ENCODE results near the gene ANXA8. TPM values are rescaled to one million over a fixed set of nuclear protein-coding genes. Genes with fewer than 3 reads are reported as not detected.
"Not testable (repeated sequence)": the region's sequence is repeated elsewhere in the genome, so short reads cannot be mapped to it uniquely, and the experiment has no call there.

ANXA8 gene
- total RNA-seq, 2 donors from 2014 or later, result not detected

DNA sequence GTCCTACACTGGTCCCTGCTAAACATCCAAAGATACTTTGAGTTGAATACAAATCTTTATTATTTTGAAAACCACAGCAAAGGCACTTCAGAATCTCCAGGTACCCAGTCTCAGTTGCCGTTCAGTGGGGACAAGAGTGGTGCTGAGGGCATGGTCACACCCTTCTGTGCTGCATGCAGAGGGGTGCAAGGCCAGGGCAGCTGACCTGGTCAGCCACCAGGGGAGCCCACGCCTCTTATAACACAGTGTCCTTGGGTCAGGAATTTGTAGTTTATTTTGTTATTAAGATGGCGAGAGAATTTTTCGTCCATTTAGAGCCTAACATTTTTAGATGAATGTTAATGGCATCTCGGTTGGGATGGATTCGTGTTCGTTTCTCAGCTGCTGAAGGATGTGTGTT is 16.0 kb downstream of the ANXA8 start:
- intact Hi-C loops (cut with DNase I, micrococcal nuclease); ATAC-seq; DNase-seq: not testable (repeated sequence)

DNA sequence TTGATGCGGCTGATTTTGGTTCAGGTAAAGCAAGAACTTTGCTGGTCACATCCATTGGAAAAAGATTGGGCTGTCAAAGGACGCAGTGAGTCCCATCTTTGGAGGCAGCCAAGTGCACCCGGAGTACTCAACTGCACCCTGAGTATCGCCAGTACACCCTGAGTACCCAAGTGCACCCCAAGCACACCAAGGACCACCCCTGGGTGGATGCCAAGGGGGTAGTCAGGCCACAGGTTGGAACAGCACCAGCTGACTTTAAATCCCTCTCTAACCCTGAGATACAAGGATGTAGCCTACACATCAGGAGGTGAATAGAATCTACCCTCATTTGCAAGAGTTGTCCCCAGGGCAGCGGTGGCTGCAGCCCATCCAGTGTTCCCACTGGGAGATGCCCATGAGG is 16.5 kb downstream of the ANXA8 start:
- ATAC-seq; DNase-seq; intact Hi-C loops (cut with DNase I, micrococcal nuclease): not testable (repeated sequence)

DNA sequence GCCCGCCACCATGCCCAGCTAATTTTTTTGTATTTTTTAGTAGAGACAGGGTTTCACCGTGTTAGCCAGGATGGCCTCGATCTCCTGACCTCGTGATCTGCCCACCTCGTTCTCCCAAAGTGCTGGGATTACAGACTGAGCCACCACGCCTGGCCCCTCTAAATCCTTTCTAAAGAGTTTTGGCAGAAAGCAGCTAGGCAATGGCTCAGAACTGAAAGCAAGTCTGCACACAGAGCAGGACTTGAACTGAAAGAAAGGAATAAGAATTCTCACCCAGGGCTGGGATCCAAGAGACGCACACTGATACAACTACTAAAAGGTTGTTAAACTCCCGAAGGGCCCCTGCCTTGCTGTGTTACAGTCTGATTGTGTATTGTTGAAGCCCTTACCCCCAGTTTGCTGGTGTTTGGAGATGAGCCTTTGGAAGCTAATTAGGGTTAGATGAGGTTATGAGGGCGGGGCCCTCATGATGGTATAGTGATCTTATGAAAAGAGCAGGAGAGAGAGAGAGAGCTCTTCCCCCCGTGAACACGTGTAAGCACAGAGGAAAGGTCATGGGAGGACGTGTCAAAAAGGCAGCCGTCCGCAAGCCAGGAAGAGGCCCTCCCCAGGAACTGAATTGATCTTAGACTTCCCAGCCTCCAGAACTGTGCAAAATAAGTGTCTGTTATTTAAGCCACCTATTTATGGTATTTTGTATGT is 18.5 kb downstream of the ANXA8 start:
- DNase-seq; ATAC-seq; intact Hi-C loops (cut with DNase I, micrococcal nuclease): not testable (repeated sequence)

DNA sequence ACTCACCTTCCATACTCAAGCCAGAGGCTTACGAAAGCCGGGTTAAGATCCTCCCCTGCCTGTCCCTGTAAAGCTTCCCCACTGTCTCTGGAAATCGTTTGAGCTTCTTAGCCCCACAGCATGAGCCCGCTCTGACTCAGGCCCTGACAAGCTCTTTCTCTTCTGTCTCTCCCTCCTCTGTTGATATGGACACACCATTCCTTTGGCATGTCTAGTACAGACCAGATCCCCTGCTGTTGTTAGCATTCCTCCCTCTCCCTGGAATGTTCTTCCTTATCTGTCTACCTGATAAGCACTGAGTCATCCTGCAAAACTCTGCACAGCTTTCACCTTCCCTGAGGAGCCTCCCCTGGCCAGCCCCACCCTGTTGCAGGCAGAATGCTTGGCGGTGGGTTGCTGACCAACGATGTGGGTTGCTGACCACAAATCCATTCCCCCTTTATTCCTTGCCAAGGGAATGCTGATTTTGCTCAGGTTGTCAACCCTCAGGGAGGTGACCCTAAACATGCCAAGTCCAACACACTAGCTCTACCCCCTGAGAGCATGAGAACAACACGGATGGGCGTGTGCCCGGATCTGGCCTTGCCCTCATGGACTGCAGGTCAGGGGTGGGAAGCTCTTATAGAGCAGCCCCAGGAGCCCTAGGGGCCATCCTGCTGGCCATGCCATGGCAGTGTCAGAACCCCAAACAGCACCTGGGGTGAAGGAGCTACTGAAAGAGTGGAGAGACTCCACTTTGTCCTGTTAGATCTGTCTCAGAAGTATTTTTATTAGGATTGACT is 21.1 kb downstream of the ANXA8 start:
- intact Hi-C loops (cut with DNase I, micrococcal nuclease), result not testable (repeated sequence)

DNA sequence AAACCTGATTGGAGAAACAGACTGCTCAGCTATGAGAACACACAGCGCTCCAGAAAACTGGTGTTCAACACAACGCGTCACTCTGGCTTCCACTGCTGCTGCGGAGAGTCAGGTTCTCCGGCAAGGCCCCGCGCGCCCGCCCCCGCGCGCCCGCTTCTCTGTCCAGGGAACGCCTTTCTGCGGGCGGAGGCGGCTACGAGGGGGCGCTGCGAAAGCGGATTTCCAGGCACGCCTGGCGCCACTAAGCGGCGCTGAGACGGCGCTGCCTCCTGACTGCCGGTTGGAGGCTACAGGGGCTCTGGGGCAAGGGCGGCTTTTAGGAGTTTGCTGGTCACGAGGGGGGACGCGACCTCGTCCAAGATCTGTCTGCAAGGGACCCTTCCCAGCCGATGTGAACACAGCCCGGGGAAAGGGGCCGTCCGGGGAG is 22.6 kb downstream of the ANXA8 start:
- peak; percentile 80 for ATAC-seq

More for the DNA sequence above, 21.1 kb downstream of the ANXA8 start:
- not testable (repeated sequence) for DNase-seq
- ATAC-seq, result peak; percentile 86

DNA sequence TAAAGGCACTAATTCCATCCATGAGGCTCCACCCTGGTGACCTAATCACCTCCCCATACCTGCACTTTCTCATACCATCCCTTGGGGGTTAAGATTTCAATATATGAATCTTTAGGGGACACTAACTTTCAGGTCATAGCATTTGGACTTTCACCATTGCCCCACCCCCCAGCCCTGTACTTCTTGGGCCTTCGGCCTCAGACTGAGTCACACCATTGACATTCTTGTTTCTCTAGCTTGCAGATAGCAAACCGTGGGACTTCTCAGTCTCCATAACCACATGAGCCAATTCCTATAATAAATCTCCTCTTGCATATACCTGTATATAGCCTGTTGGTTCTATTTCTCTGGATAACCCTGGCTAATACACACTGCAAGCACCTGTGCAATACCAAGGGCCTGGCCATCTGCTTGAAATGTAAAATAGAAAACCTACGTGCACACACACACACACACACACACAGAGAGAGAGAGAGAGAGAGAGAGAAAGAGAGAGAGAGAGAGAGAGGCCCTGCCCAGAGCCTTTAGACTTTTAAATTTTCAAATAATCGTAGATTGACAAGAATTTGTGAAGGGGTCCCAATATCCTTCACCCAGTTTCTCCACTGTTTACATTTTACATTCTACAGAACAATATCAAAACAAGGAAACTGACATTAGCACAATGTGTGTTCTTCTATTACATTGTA is 25.3 kb downstream of the ANXA8 start:
- DNase-seq (no peak), ATAC-seq (no peak)
- intact Hi-C loops (cut with DNase I, micrococcal nuclease), result no loop called here

More for the DNA sequence above, 22.6 kb downstream of the ANXA8 start:
- peak in 1 of 2 donors; percentile 37 for DNase-seq
- intact Hi-C loops (cut with DNase I, micrococcal nuclease), result not testable (repeated sequence)

DNA sequence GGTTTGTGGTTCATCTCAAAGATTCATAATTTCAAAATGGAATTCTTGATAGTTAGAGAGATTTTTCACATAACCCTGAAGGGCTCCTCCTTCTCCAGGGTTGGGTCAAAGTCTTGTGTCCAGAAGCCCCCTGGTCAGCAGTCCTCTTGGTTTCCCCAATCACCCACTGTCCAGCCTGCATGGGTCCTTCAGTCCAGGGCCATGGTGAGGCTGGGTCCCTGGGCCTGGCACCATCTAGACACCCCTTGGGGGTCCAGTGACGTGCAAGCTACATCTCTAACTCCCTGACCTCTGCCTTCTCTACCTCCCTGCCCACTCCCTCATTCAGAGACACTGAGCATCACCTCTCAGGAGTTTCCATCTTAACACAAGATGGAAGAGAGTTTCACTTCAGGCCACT is 26.1 kb downstream of the ANXA8 start:
- no peak for DNase-seq
- ATAC-seq, result no peak
- intact Hi-C loops (cut with DNase I, micrococcal nuclease), result no loop called here

DNA sequence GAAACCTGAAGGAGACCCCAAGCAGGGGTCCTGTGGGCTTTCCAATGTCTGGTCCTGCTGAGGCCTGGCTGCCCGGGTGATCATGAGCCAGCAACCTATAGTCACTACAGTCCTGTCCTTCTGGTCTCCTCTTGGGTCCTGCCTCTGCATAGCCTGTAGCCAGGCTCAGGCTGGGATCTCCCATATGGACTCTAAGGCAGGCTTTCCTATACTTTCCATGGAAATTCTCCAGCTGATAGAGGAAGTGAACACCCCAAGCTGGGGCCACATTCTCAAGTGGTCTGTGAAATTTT is 26.4 kb downstream of the ANXA8 start:
- intact Hi-C loops (cut with DNase I, micrococcal nuclease), result no loop called here
- ATAC-seq (no peak), DNase-seq (no peak)

DNA sequence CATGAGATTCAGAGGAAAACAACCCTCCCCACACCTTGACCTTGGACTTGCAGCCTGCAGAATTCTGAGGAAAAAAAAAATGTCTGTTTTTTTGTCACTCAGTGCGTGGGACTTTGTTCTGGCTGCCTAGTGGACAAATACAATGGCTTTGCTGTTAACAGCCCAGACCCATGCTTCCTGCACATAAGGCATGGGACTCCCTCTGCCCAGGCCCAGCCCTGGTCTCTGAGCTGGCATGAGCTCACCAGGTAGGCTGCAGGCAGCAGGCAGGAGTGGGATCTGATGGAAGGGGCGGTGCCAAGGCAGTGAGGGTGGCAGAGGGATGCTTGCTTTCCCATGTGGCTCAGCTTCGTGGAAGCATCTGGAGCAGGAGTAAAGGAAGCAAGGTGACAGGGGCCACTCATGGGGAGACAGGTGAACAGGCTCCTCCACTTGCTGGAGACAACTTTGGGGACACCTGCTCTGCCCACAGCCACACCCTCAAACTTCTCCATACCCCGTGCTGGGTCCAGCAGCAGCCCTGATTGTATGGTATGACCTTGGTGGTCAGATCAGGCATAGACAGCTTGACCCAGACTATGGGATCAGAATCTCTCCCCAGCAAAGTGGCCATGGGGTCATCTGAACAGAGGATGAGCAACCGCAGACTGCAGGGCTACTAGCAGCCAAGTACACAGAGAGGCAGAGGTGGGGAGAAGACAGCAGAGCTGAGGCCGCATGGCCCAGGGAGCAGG is 27.0 kb downstream of the ANXA8 start:
- ATAC-seq, result no peak
- intact Hi-C loops (cut with DNase I, micrococcal nuclease), result no loop called here
- no peak for DNase-seq

DNA sequence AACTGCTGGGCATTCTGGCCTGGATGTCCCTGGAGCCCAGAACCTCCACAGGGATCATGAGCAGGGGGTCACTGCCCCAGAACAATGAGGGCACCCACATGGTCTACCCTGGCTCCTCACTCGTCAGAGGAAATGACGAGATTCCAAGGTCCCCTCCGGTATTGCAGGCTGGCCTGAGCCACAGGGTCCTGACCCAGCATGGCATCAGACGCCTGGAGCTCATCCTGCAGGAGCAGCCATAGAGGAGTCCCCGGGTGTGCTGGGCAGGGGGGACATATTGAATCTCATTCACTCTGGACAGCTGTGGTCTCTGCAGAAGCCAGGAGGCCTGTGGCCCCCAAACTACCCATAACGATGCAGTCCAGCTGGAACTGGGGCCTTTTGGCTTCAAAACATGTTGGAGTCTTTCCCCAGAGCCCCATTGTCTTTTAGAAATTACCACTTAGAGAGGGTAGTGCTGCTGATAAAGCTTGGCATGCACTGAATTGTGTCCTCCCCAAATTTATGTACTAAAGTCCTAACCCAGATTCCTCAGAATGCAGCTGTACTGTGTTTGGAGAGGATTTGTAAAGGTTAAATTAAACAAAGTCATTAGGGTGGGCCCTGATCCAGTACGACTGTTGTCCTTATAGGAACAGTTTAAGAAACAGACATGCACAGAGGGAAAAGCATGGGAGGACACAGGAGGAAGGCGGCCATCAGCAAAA is 27.7 kb downstream of the ANXA8 start:
- DNase-seq, result no peak
- no peak for ATAC-seq
- intact Hi-C loops (cut with DNase I, micrococcal nuclease), result no loop called here

DNA sequence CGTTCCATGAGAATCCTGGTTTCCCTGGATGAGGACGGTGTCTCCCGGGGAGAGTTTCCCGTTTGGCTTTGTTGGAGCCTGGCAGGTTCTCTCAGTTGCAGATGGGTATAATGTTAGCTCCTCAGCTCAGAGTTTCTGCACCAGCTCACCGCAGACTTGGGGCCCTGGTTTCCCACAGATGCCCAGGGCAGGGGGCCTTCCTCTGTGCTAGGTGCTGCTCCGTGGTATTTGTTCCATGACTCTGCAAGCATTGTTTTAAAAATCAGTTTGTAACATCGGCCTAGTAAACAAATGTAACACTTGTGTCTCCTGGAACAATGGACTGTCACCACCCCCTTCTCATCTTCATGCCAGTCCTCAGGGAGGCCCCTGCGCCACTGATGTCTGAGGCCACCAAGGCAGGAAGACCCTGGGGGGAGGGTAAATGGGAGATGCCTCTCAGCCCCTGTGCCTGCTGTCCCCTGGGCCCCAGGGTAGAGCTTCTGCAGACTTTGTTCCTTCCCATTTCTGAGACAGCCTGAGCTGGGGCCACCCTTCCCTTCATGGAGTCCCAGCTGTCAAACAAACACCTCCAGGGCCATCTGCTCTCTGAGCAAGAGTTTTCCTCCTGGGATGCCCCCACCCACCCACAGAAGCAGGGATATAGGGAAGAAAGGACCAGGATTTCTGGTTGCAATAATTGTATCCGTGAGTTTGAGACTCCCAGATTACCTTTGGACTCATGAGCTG is 28.4 kb downstream of the ANXA8 start:
- ATAC-seq; DNase-seq; intact Hi-C loops (cut with DNase I, micrococcal nuclease): not testable (repeated sequence)

DNA sequence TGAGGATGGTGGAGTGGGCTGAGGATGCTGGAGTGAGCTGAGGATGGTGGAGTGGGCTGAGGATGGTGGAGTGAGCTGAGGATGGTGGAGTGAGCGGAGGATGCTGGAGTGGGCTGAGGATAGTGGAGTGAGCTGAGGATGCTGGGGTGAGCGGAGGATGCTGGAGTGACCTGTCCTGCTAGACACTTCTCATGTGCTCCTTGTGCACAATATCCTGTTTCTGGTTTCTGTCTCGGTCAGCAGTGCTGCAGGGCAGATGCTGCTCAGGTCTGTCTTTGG is 29.2 kb downstream of the ANXA8 start:
- ATAC-seq, result no peak
- DNase-seq, result no peak
- intact Hi-C loops (cut with DNase I, micrococcal nuclease), result no loop called here

DNA sequence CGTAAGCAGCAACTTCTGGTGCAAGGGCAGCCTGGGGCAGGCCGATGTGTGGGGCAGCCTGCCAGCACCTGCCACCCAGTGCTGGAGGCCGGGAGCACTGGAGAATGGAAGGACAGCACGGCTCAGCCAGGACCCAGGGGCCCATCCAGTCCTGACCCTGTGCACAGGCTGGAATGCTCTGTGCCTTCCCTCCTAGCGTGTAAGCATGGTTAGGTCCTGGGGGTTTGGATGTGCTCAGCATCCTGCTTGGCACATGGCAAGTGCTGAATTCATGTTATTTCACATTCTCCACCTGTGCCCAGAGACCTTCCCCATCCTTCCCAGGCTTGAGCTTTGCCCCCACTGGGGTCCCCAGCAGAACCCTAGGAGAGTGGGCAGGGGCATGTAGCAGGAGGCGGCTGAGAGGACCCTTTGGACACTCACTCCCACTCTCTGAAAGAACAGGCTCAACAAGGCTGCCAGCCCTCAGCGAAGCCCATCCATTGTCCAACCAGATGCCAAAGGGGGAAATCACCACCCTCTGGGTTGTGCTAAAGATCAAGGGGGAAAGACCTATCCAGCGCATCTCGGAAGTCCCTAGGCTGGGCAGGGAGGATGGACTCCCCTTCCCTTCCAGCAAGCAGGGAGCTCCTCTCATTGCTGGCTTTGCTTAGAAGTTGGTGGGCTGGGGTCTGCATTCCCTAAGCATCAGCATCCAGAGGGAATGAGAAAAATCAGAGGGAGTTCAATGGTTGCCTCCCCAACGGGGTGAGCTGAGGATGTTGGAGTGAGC is 29.7 kb downstream of the ANXA8 start:
- no peak for ATAC-seq

DNA sequence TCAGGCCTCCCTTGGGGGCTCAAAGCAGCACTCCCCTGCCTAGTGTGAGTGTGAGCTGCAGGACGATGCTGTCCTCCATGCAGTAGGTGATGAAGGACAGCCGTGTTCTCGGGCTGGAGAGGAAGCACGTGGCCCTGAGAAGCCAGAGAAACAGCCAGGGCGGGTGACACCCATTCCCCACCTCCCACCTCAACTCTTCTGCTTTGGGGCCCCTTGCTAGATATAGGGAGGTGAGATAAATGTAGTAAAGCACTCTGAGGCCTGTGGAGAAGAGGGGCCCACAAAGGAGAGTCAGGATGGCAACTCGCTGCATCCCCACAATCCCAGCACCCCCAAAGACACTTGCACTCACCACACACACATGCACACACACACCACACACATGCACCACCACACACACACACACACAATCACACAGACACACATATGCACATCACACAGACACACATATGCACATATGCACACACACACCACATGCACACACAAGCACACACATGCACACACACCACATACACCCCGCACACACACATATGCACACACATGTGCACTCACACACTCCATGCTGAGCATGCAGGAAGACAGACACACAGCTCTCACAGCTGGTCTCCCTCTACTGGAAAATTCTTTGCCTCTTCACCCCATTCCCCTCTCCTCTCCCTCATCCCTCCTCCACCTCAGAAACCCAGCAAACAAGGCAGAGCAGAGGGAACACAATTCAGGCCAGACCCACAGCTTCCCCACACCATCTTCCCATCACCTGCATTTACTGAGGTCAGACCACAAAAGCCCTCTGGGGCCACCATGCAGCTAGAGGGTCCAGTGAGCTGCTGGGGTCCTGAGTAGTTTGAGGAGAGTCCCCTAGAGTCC is 30.5 kb downstream of the ANXA8 start:
- DNase-seq (no peak), ATAC-seq (no peak)
- intact Hi-C loops (cut with DNase I, micrococcal nuclease), result no loop called here

More for the DNA sequence above, 29.7 kb downstream of the ANXA8 start:
- no peak for DNase-seq
- intact Hi-C loops (cut with DNase I, micrococcal nuclease), result no loop called here

DNA sequence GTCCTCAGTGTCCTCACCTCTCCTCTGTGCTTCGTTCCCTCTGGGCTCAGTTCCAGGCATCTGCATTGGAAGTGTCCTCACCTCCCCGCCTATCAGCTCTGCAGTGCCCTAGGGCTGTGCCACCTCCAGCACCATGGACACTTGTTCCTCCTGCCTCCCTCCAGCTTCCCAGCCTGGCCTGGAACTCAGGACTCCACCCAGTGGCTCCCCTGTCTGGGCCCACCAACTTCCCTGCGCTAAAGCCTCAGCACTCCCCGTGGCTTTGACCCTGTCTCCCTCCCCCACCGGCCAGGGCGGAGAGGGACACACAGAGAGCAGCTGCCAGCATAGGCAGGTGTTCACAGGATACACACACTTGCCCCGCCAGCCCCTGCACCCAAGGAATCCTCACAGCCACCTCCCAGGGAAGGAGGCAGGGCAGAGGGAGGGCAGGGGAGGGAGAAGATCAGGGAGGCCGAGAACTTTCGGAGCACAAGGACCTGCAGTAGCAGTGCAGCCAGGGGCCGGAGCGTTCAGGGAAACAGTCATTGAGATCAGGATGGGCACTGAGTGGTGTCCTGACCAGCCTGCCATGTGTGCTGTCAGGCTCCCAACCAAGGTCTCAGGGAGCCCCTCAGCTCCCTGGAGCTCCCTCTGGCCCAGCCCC is 31.3 kb downstream of the ANXA8 start:
- intact Hi-C loops (cut with DNase I, micrococcal nuclease), result no loop called here
- no peak for DNase-seq
- ATAC-seq, result peak; percentile 6

DNA sequence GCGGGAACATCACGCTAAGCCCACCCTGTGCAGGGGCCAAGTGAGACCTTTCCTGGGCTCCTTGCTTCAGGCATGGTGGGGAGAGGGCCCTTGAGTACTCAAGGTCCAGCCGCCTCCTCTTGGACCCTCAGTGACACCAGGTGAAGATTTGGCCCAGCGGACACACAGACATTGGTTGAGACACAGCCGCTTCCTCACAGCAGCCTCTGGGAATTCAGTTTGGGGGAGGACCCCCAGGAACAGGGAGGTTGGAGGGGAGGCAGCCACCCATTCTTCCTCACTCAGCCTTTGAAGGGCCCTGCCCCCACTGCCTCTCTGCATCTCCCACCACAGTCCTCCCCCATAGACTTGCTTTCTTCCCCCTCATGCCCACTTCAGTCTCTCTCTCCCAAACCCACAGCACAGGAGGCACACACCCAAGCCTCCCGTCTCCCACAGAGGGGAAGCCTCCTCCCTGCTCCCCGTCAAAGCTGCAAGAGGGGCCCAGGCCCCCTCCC is 31.9 kb downstream of the ANXA8 start:
- no peak for ATAC-seq
- intact Hi-C loops (cut with DNase I, micrococcal nuclease), result no loop called here
- no peak for DNase-seq
